HepG2 (cell line): ENCODE data around the gene ZNF277. TPM values are rescaled to one million over a fixed set of nuclear protein-coding genes. Genes with fewer than 3 reads are reported as not detected.

Source experiments
- EP300 ChIP-seq, 3 experiments: sonication (generic) in 1 of 3; formaldehyde crosslinking in 1 of 3; IDR thresholded peaks; 2 replicates each; pipeline versions ENCODE4 v1.5.1 to v1.6.1; 2011 to 2020; ENCODE audit warnings: low read depth in 2 of 3, low read length in 2 of 3, borderline replicate concordance in 1 of 3, improper control_type of control experiment in 1 of 3, mild to moderate bottlenecking in 1 of 3, missing genetic modification reagents in 1 of 3, moderate library complexity in 1 of 3
- ETV5 ChIP-seq: IDR thresholded peaks from 2 replicates; pipeline ENCODE4 v1.6.1; 2018; ENCODE audit warnings: missing biosample characterization, missing genetic modification reagents, inconsistent platforms, borderline replicate concordance
- IRF2 ChIP-seq: IDR thresholded peaks from 2 replicates; pipeline ENCODE4 v1.6.1; 2018; ENCODE audit warnings: missing genetic modification reagents, missing compliant biosample characterization
- KDM5A ChIP-seq: fragments of 200-600 bp; sonication (generic); IDR thresholded peaks from 2 replicates; pipeline ENCODE4 v1.7.0; 2018; ENCODE audit warnings: antibody characterized with exemption, mild to moderate bottlenecking, low read length, borderline replicate concordance
- NAIF1 ChIP-seq: sonication (generic); formaldehyde crosslinking; IDR thresholded peaks from 2 replicates; pipeline ENCODE4 v1.5.0; 2020; ENCODE audit warnings: mild to moderate bottlenecking, missing genetic modification reagents, borderline replicate concordance
- SOX5 ChIP-seq: IDR thresholded peaks from 2 replicates; pipeline ENCODE4 v1.6.1; 2016; ENCODE audit warnings: borderline replicate concordance
- TAF1 ChIP-seq: sonication (generic); formaldehyde crosslinking; IDR thresholded peaks from 2 replicates; pipeline ENCODE4 v1.4.0; 2020; ENCODE audit warnings: missing genetic modification reagents
- USF2 ChIP-seq, 2 experiments: sonication (generic) in 1 of 2; formaldehyde crosslinking in 1 of 2; IDR thresholded peaks; 2 replicates each; pipeline versions ENCODE4 v1.5.1 to v1.6.1; 2011 to 2020; ENCODE audit warnings: borderline replicate concordance in 1 of 2, low read depth in 1 of 2, low read length in 1 of 2, mild to moderate bottlenecking in 1 of 2, missing genetic modification reagents in 1 of 2, moderate library complexity in 1 of 2
- ZNF557 ChIP-seq: sonication (generic); formaldehyde crosslinking; IDR thresholded peaks from 2 replicates; pipeline ENCODE4 v1.4.0; 2020; ENCODE audit warnings: missing genetic modification reagents
- ZNF770 ChIP-seq: sonication (generic); formaldehyde crosslinking; IDR thresholded peaks from 2 replicates; pipeline ENCODE4 v1.5.0; 2020; ENCODE audit warnings: mild to moderate bottlenecking, missing genetic modification reagents
- polyA plus RNA-seq, 8 experiments: library from polyadenylated mRNA; depleted of rRNA in 3 of 8; stranded (reverse) in 7 of 8; unstranded in 1 of 8; fragments of >200 nt; fragmentation: Illumina TruSeq in 4 of 8; extraction: Trizol in 4 of 8; gene quantifications; 2 replicates each; pipeline versions ENCODE4 v1.2.1 to v1.2.3, GENCODE V29; 2011 to 2016; ENCODE audit warnings: low read depth in 4 of 8, missing spikeins in 1 of 8, mixed read lengths in 1 of 8; ENCODE audit not compliant: insufficient read depth in 1 of 8
- total RNA-seq, 5 experiments: library from RNA; depleted of rRNA; stranded (reverse); fragments of >200 nt; fragmentation: Illumina TruSeq; extraction: Trizol; gene quantifications; 2 replicates each; pipeline ENCODE4 v1.2.3, GENCODE V29; 2016; ENCODE audit warnings: low read depth in 1 of 5
- TF ChIP-seq, protein P1 (sequence below): sonication (generic); formaldehyde crosslinking; IDR thresholded peaks from 2 replicates; pipeline ENCODE4 v1.5.0; 2020; ENCODE audit warnings: mild to moderate bottlenecking, missing genetic modification reagents
- TF ChIP-seq, protein P2 (sequence below): sonication (generic); formaldehyde crosslinking; IDR thresholded peaks from 2 replicates; pipeline ENCODE4 v1.4.0; 2020; ENCODE audit warnings: low read depth, missing genetic modification reagents
- TF ChIP-seq, protein P3 (sequence below): sonication (generic); formaldehyde crosslinking; conservative IDR thresholded peaks from 2 replicates; pipeline ENCODE4 v1.5.0; 2020; ENCODE audit warnings: missing genetic modification reagents

Gene ZNF277
- total and polyA plus RNA-seq, 2 of the 13 experiments (the other 11 are each of a cell fraction or from before 2014, with no cell fraction given): 29.1 to 30.1 TPM

DNA sequence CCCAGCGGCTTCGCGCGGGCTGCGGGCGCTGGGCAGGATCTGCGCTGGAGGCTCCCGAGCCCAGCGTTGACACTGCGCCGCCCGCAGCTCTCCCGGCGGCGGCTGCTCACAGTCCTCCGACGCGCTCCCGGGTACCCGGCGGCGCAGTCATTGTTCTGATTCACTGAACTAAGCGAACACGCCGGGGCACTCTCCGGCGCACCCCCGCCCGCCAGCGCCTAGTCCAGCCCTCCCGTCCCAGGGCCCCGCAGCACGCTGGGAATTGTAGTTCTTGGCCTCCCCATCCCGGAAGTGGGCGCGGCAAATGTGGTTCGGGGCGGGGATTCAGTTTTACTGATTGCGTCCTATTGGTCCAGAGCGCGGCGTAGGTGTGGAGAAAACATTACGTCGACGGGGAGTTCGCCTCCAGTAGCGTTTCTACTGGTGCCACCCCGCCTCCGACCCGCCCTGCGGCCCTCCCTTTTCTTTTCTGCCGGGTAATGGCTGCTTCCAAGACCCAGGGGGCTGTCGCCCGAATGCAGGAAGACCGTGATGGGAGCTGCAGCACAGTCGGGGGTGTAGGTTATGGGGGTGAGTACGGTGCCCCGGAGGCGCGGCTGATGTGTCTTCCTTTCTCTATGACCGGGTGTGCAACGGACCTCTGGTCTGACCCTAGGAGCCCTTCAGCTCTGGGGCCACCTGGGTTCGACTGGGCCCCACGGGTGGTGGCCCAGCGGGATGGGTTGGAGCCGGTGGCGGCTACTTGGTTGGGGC, at the start of gene ZNF277, which contains the start of gene DOCK4 (continued):
- TF ChIP-seq, protein P1, sequence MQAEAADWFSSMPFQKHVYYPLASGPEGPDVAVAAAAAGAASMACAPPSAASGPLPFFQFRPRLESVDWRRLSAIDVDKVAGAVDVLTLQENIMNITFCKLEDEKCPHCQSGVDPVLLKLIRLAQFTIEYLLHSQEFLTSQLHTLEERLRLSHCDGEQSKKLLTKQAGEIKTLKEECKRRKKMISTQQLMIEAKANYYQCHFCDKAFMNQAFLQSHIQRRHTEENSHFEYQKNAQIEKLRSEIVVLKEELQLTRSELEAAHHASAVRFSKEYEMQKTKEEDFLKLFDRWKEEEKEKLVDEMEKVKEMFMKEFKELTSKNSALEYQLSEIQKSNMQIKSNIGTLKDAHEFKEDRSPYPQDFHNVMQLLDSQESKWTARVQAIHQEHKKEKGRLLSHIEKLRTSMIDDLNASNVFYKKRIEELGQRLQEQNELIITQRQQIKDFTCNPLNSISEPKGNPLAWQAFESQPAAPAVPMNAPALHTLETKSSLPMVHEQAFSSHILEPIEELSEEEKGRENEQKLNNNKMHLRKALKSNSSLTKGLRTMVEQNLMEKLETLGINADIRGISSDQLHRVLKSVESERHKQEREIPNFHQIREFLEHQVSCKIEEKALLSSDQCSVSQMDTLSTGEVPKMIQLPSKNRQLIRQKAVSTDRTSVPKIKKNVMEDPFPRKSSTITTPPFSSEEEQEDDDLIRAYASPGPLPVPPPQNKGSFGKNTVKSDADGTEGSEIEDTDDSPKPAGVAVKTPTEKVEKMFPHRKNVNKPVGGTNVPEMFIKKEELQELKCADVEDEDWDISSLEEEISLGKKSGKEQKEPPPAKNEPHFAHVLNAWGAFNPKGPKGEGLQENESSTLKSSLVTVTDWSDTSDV (CRISPR knock-in tag): no peak
- TF ChIP-seq TAF1 (CRISPR knock-in tag): peak; percentile 88
- no peak for TF ChIP-seq USF2 (IDR thresholded peaks at IDR 0.05; ENCODE audit: low read depth, low read length)
- no peak for TF ChIP-seq USF2 (CRISPR knock-in tag; IDR thresholded peaks at IDR 0.05; ENCODE audit: borderline replicate concordance)
- peak; percentile 60; the same call in 1 of the 2 replicates for TF ChIP-seq NAIF1 (CRISPR knock-in tag)
- TF ChIP-seq ZNF557 (CRISPR knock-in tag): peak; percentile 75; the same call in 1 of the 2 replicates
- TF ChIP-seq, protein P2, sequence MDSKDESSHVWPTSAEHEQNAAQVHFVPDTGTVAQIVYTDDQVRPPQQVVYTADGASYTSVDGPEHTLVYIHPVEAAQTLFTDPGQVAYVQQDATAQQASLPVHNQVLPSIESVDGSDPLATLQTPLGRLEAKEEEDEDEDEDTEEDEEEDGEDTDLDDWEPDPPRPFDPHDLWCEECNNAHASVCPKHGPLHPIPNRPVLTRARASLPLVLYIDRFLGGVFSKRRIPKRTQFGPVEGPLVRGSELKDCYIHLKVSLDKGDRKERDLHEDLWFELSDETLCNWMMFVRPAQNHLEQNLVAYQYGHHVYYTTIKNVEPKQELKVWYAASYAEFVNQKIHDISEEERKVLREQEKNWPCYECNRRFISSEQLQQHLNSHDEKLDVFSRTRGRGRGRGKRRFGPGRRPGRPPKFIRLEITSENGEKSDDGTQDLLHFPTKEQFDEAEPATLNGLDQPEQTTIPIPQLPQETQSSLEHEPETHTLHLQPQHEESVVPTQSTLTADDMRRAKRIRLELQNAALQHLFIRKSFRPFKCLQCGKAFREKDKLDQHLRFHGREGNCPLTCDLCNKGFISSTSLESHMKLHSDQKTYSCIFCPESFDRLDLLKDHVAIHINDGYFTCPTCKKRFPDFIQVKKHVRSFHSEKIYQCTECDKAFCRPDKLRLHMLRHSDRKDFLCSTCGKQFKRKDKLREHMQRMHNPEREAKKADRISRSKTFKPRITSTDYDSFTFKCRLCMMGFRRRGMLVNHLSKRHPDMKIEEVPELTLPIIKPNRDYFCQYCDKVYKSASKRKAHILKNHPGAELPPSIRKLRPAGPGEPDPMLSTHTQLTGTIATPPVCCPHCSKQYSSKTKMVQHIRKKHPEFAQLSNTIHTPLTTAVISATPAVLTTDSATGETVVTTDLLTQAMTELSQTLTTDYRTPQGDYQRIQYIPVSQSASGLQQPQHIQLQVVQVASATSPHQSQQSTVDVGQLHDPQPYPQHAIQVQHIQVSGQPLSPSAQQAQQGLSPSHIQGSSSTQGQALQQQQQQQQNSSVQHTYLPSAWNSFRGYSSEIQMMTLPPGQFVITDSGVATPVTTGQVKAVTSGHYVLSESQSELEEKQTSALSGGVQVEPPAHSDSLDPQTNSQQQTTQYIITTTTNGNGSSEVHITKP (CRISPR knock-in tag): peak; percentile 98
- peak; percentile 89 for TF ChIP-seq ETV5 (CRISPR knock-in tag)
- peak; percentile 81 for TF ChIP-seq KDM5A
- TF ChIP-seq EP300 (IDR thresholded peaks at IDR 0.05; ENCODE audit: low read depth in 2 of 2, low read length in 2 of 2): peak in 1 of 2 experiments; percentile 31; a peak in 1 of 4 replicates
- no peak for TF ChIP-seq EP300 (CRISPR knock-in tag; IDR thresholded peaks at IDR 0.05; ENCODE audit: borderline replicate concordance)
- TF ChIP-seq, protein P3, sequence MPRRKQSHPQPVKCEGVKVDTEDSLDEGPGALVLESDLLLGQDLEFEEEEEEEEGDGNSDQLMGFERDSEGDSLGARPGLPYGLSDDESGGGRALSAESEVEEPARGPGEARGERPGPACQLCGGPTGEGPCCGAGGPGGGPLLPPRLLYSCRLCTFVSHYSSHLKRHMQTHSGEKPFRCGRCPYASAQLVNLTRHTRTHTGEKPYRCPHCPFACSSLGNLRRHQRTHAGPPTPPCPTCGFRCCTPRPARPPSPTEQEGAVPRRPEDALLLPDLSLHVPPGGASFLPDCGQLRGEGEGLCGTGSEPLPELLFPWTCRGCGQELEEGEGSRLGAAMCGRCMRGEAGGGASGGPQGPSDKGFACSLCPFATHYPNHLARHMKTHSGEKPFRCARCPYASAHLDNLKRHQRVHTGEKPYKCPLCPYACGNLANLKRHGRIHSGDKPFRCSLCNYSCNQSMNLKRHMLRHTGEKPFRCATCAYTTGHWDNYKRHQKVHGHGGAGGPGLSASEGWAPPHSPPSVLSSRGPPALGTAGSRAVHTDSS (CRISPR knock-in tag): no peak
- peak; percentile 78; the same call in 1 of the 2 replicates for TF ChIP-seq IRF2 (CRISPR knock-in tag)
- TF ChIP-seq SOX5 (CRISPR knock-in tag): peak; percentile 51; the same call in 1 of the 2 replicates
- TF ChIP-seq ZNF770: 0 out of 2 replicates have a peak, but pooled peaks have one; percentile 29
